Osteoblast (primary cell): ENCODE results near the gene DNAJA3. TPM values are rescaled to one million over a fixed set of nuclear protein-coding genes. Genes with fewer than 3 reads are reported as not detected.

Experiments
- DNase-seq: peaks from one replicate; pipeline ENCODE4 v3.0.0; 2011; ENCODE audit warnings: low spot score, mixed read lengths; ENCODE audit not compliant: insufficient read length; ENCODE audit errors: missing footprints
- H2AFZ ChIP-seq: 2 replicates; pipeline ENCODE4 v1.6.0; 2011; ENCODE audit warnings: mild to moderate bottlenecking, low read length
- H3K27ac ChIP-seq: 2 replicates; pipeline ENCODE4 v1.5.1; 2011; ENCODE audit warnings: mild to moderate bottlenecking, low read depth, low read length, moderate library complexity
- H3K27me3 ChIP-seq: 2 replicates; pipeline ENCODE4 v1.6.0; 2012; ENCODE audit warnings: mild to moderate bottlenecking, control low read depth, inconsistent platforms, low read length, moderate library complexity; ENCODE audit not compliant: insufficient read depth
- H3K36me3 ChIP-seq: 2 replicates; pipeline ENCODE4 v1.5.1; 2011; ENCODE audit warnings: mild to moderate bottlenecking, low read length, control low read depth, moderate library complexity; ENCODE audit not compliant: insufficient read depth
- H3K4me1 ChIP-seq: 2 replicates; pipeline ENCODE4 v1.5.1; 2011; ENCODE audit warnings: mild to moderate bottlenecking, low read length, control low read depth, moderate library complexity; ENCODE audit not compliant: insufficient read depth
- H3K4me2 ChIP-seq: 2 replicates; pipeline ENCODE4 v1.6.0; 2011; ENCODE audit warnings: mild to moderate bottlenecking, low read length; ENCODE audit not compliant: insufficient read depth
- H3K4me3 ChIP-seq: fragments of 200-600 bp; sonication (generic); 3 replicates; pipeline ENCODE4 v1.5.1; 2012; ENCODE audit warnings: mild to moderate bottlenecking, low read length, inconsistent platforms; ENCODE audit not compliant: insufficient read depth
- H3K79me2 ChIP-seq: 2 replicates; pipeline ENCODE4 v1.6.0; 2012; ENCODE audit warnings: mild to moderate bottlenecking, low read length, control low read depth, inconsistent platforms; ENCODE audit not compliant: insufficient read depth
- H3K9me3 ChIP-seq: 2 replicates; pipeline ENCODE4 v1.5.1; 2011; ENCODE audit warnings: low read depth, low read length, control low read depth
- H4K20me1 ChIP-seq: 2 replicates; pipeline ENCODE4 v1.6.0; 2012; ENCODE audit warnings: mild to moderate bottlenecking, low read length, control low read depth; ENCODE audit not compliant: insufficient read depth
- CTCF ChIP-seq: IDR thresholded peaks from 2 replicates; pipeline ENCODE4 v1.5.1; 2011; ENCODE audit warnings: mild to moderate bottlenecking, low read depth, low read length, moderate library complexity; ENCODE audit errors: extremely low read depth
- total RNA-seq: library from RNA; depleted of rRNA; stranded (reverse); fragments of >200 nt; gene quantifications from 2 replicates; pipeline ENCODE4 v1.2.3, GENCODE V29; 2012

The DNAJA3 gene
- total RNA-seq, 1 donor, result 30.0 TPM

- no peak overlapping the region for H2AFZ ChIP-seq
- peaks cover 26% of the 10 kb centered on the region for H4K20me1 ChIP-seq
- DNase-seq, result no peak
- H3K9me3 ChIP-seq, result no peaks in the 10 kb centered on the region
- peaks cover 57% of the 10 kb centered on the region for H3K36me3 ChIP-seq
- TF ChIP-seq CTCF, result no peak
- no peak overlapping the region for H3K27ac ChIP-seq
- H3K4me1 ChIP-seq, result peaks cover 8% of the 10 kb centered on the region
- H3K79me2 ChIP-seq, result no peaks in the 10 kb centered on the region
- no peak overlapping the region for H3K4me2 ChIP-seq
- no peak overlapping the region for H3K4me3 ChIP-seq
- no peaks in the 10 kb centered on the region for H3K27me3 ChIP-seq
These were observed 29.0 kb downstream of the DNAJA3 start for GRCh38 chr16:4454623-4455022.

- Histone ChIP-seq H3K27ac (no peak overlapping the region), H4K20me1 (peaks cover 26% of the 10 kb centered on the region), H3K4me2 (no peak overlapping the region), H3K27me3 (no peaks in the 10 kb centered on the region), H3K9me3 (no peaks in the 10 kb centered on the region), H2AFZ (no peak overlapping the region), H3K4me3 (no peak overlapping the region), H3K36me3 (peaks cover 54% of the 10 kb centered on the region), H3K4me1 (peaks cover 8% of the 10 kb centered on the region), H3K79me2 (no peaks in the 10 kb centered on the region)
- no peak for DNase-seq
- no peak for TF ChIP-seq CTCF
These were observed 29.4 kb downstream of the DNAJA3 start for GRCh38 chr16:4455081-4455480.

- Histone ChIP-seq H3K27me3 (no peaks in the 10 kb centered on the region), H3K36me3 (peaks cover 47% of the 10 kb centered on the region), H3K27ac (no peak overlapping the region), H3K9me3 (no peaks in the 10 kb centered on the region), H3K4me1 (peaks cover 8% of the 10 kb centered on the region), H3K79me2 (no peaks in the 10 kb centered on the region), H2AFZ (no peak overlapping the region), H3K4me2 (no peak overlapping the region), H4K20me1 (peaks cover 26% of the 10 kb centered on the region), H3K4me3 (no peak overlapping the region)
- DNase-seq, result no peak
- TF ChIP-seq CTCF, result no peak
These were observed 30.3 kb downstream of the DNAJA3 start for GRCh38 chr16:4455951-4456350.

GRCh38 chr16:4460936-4461249 is 35.2 kb downstream of the DNAJA3 start:
- Histone ChIP-seq H3K79me2 (no peaks in the 10 kb centered on the region), H3K27me3 (no peaks in the 10 kb centered on the region), H3K27ac (no peak overlapping the region), H3K36me3 (peaks cover 35% of the 10 kb centered on the region), H3K4me2 (no peak overlapping the region), H3K4me3 (no peak overlapping the region), H2AFZ (no peak overlapping the region), H3K4me1 (peaks cover 23% of the 10 kb centered on the region), H3K9me3 (no peaks in the 10 kb centered on the region), H4K20me1 (peaks cover 7% of the 10 kb centered on the region)
- DNase-seq, result no peak
- TF ChIP-seq CTCF, result no peak
